Gastroesophageal sphincter (tissue), 3 donors: Measurements from ENCODE around the gene PPME1.

Experiments used
- EP300 ChIP-seq: sonication (generic); formaldehyde crosslinking; IDR thresholded peaks from one replicate; pipeline ENCODE4 v1.6.1; 2017; ENCODE audit warnings: antibody characterized with exemption, mild to moderate bottlenecking
- TF ChIP-seq, protein P1 (sequence below), 4 experiments: fragments of 200-600 bp in 2 of 4; fragments of 450-650 bp in 2 of 4; sonication (generic) in 1 of 4; IDR thresholded peaks; one replicate each; pipeline ENCODE4 v1.5.1; 2017 to 2019; ENCODE audit warnings: antibody characterized with exemption in 4 of 4, mild to moderate bottlenecking in 2 of 4, moderate library complexity in 2 of 4

DNA sequence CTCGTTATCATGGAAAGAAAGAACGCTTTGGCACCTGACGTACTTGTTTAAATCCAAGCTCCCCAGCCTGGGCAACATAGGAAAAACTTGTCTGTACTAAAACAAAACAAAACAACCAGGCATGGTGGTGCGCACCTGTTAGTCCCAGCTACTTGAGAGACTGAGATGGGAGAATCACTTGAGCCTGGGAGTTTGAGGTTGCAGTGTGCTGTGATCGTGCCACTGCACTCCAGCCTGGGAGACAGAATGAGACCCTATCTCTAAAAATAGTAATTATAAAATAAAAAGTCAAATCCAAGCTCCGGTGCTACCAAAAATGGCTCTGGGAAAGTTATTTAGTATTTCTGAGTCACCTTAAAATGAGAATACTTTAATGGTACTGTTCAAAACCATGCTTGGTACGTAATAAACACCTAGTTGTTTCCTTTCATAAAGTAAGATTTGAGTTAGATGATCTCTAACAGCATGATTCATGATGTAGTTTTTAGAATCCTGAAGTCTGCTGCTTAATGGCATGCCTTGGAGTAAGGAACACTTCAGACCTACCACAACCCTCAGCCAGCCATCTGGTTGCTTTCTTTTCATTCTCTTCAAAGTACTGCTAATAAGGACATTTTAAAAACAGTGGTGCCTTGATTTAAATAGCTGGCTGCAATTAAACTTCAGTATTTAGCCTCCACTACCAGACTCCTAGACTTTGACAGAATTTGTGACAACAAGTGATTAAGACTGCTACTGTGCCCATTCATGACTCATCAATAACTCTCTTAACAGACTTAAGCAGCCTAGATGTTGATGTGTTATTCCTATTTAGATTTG is 8.4 kb downstream of the PPME1 start:
- TF ChIP-seq, protein P1, sequence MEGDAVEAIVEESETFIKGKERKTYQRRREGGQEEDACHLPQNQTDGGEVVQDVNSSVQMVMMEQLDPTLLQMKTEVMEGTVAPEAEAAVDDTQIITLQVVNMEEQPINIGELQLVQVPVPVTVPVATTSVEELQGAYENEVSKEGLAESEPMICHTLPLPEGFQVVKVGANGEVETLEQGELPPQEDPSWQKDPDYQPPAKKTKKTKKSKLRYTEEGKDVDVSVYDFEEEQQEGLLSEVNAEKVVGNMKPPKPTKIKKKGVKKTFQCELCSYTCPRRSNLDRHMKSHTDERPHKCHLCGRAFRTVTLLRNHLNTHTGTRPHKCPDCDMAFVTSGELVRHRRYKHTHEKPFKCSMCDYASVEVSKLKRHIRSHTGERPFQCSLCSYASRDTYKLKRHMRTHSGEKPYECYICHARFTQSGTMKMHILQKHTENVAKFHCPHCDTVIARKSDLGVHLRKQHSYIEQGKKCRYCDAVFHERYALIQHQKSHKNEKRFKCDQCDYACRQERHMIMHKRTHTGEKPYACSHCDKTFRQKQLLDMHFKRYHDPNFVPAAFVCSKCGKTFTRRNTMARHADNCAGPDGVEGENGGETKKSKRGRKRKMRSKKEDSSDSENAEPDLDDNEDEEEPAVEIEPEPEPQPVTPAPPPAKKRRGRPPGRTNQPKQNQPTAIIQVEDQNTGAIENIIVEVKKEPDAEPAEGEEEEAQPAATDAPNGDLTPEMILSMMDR (IDR thresholded peaks at IDR 0.05), result no peak
- TF ChIP-seq EP300, result no peak
